GM12878 (cell line): Measurements from ENCODE around the gene CORO1C. TPM values are rescaled to one million over a fixed set of nuclear protein-coding genes. Genes with fewer than 3 reads are reported as not detected.

ENCODE experiments used
- ATAC-seq: fragments of 200-7000 bp; cut with Tn5 transposase; 3 replicates; pipeline ENCODE4 v1.9.1; 2020; ENCODE audit warnings: mild to moderate bottlenecking, moderate library complexity
- BruUV-seq: library from RNA; stranded (reverse); fragments of 400-500 nt; replicated peaks from 2 replicates; lab custom pipeline; 2021; lab: Mats Ljungman, UMichigan
- CTCF ChIA-PET: fragments of 300-600 bp; sonication (Branson Sonifier 250); formaldehyde crosslinking; extraction: SDS; loops from one replicate; lab custom pipeline; 2021; ENCODE audit warnings: inconsistent platforms; lab: Yijun Ruan, JAX
- POLR2A ChIA-PET: fragments of 350-600 bp; formaldehyde crosslinking; extraction: SDS; loops from one replicate; lab custom pipeline; 2021; ENCODE audit warnings: inconsistent platforms; lab: Charles Lee
- RAD21 ChIA-PET: fragments of 300-600 bp; sonication (Branson Sonifier 250); formaldehyde crosslinking; loops from one replicate; lab custom pipeline; 2023; ENCODE audit warnings: antibody characterized with exemption; ENCODE audit not compliant: unreplicated experiment; lab: Charles Lee
- SMC1A ChIA-PET: fragments of 300-600 bp; sonication (Branson Sonifier 250); formaldehyde crosslinking; loops from one replicate; lab custom pipeline; 2023; ENCODE audit not compliant: unreplicated experiment, uncharacterized antibody; lab: Charles Lee
- DNase-seq: peaks from one replicate; pipeline ENCODE4 v3.0.0-alpha.2; 2011; ENCODE audit warnings: low read depth, low spot score
- FAIRE-seq: peaks from 3 replicates; lab custom pipeline; 2011; peaks lifted over from hg19 to GRCh38; lab: Jason Lieb, UNC
- H2AFZ ChIP-seq: 2 replicates; pipeline ENCODE4 v1.6.0; 2011; ENCODE audit warnings: low read depth, low read length, control low read depth; ENCODE audit not compliant: control insufficient read depth
- H3K27ac ChIP-seq: 2 replicates; pipeline ENCODE4 v1.5.1; 2011; ENCODE audit warnings: control low read depth; ENCODE audit not compliant: control insufficient read depth, insufficient read depth
- H3K27me3 ChIP-seq, 2 experiments: replicated peaks in 1 of 2; 2 replicates each; pipeline versions ENCODE4 v1.6.0 to v1.6.1; 2011; ENCODE audit warnings: low read length in 1 of 2; ENCODE audit not compliant: control insufficient read depth in 2 of 2, insufficient read depth in 2 of 2
- H3K36me3 ChIP-seq, 2 experiments: 2 replicates each; pipeline ENCODE4 v1.5.1; 2011; ENCODE audit warnings: low read length in 1 of 2; ENCODE audit not compliant: control insufficient read depth in 2 of 2, insufficient read depth in 2 of 2
- H3K4me1 ChIP-seq: 2 replicates; pipeline ENCODE4 v1.6.1; 2011; ENCODE audit warnings: mild to moderate bottlenecking, low read length, moderate library complexity, mixed read lengths; ENCODE audit not compliant: control insufficient read depth, insufficient read depth
- H3K4me2 ChIP-seq: 2 replicates; pipeline ENCODE4 v1.6.0; 2011; ENCODE audit warnings: control low read depth; ENCODE audit not compliant: control insufficient read depth, insufficient read depth
- H3K4me3 ChIP-seq: fragments of 200-600 bp; sonication (generic); 2 replicates; pipeline ENCODE4 v1.5.1; 2016
- H3K79me2 ChIP-seq: 2 replicates; pipeline ENCODE4 v1.6.0; 2011; ENCODE audit warnings: low read length; ENCODE audit not compliant: control insufficient read depth, insufficient read depth
- H3K9ac ChIP-seq: 2 replicates; pipeline ENCODE4 v1.8.0; 2011; ENCODE audit warnings: low read length, control low read depth, mixed read lengths; ENCODE audit not compliant: control insufficient read depth, insufficient read depth
- H3K9me3 ChIP-seq: replicated peaks from 3 replicates; pipeline ENCODE4 v1.5.1; 2011; ENCODE audit warnings: mild to moderate bottlenecking, low read length; ENCODE audit not compliant: control insufficient read depth, insufficient read depth
- H4K20me1 ChIP-seq: 2 replicates; pipeline ENCODE4 v1.6.0; 2011; ENCODE audit not compliant: control insufficient read depth, insufficient read depth
- BHLHE40 ChIP-seq, 2 experiments: fragments of 450-650 bp in 1 of 2; IDR thresholded peaks; 2 replicates each; pipeline ENCODE4 v1.6.1; 2011 to 2017; ENCODE audit warnings: low read depth in 2 of 2, borderline replicate concordance in 1 of 2, improper control_type of control experiment in 1 of 2, low read length in 1 of 2, mild to moderate bottlenecking in 1 of 2
- EED ChIP-seq: sonication (generic); IDR thresholded peaks from 2 replicates; pipeline ENCODE4 v1.6.1; 2016; ENCODE audit warnings: antibody characterized with exemption, low read depth
- ETV6 ChIP-seq, 2 experiments: fragments of 450-650 bp in 1 of 2; IDR thresholded peaks in 1 of 2; conservative IDR thresholded peaks in 1 of 2; 2 replicates each; pipeline ENCODE4 v1.6.1; 2014; ENCODE audit warnings: antibody characterized with exemption in 1 of 2, borderline replicate concordance in 1 of 2, low read depth in 1 of 2, mild to moderate bottlenecking in 1 of 2, moderate library complexity in 1 of 2
- JUNB ChIP-seq: IDR thresholded peaks from 2 replicates; pipeline ENCODE4 v1.6.1; 2016; ENCODE audit warnings: antibody characterized with exemption, mild to moderate bottlenecking
- JUND ChIP-seq: IDR thresholded peaks from 2 replicates; pipeline ENCODE4 v1.6.1; 2012; ENCODE audit warnings: low read depth, mild to moderate bottlenecking, low read length, improper control_type of control experiment, moderate library complexity
- MTA3 ChIP-seq: IDR thresholded peaks from 2 replicates; pipeline ENCODE4 v1.6.1; 2012; ENCODE audit warnings: low read length, inconsistent platforms, borderline replicate concordance
- NRF1 ChIP-seq: conservative IDR thresholded peaks from 2 replicates; pipeline ENCODE4 v1.6.1; 2011; ENCODE audit warnings: mild to moderate bottlenecking, low read depth, low read length, improper control_type of control experiment
- RCOR1 ChIP-seq: conservative IDR thresholded peaks from 2 replicates; pipeline ENCODE4 v1.6.1; 2012; ENCODE audit warnings: low read depth, low read length, improper control_type of control experiment
- TCF12 ChIP-seq: IDR thresholded peaks from 2 replicates; pipeline ENCODE4 v1.6.1; 2011; ENCODE audit warnings: low read depth, mild to moderate bottlenecking, low read length
- ZBED1 ChIP-seq: IDR thresholded peaks from 2 replicates; pipeline ENCODE4 v1.6.1; 2016; ENCODE audit warnings: borderline replicate concordance
- WGBS: methylation state at CpG from one replicate; pipeline ENCODE4 v1.1.6; 2016; ENCODE audit warnings: low lambda C conversion rate; ENCODE audit not compliant: insufficient replicate concordance, insufficient coverage; ENCODE audit errors: missing lambda C conversion rate; 5-methylcytosine and 5-hydroxymethylcytosine counted together
- in situ Hi-C: fragments of 300-500 bp; cut with MboI; formaldehyde crosslinking; loops from 9 replicates; pipeline ENCODE4 v1.14.3; 2018; ENCODE audit warnings: mixed read lengths
- intact Hi-C: fragments of 100-400 bp; cut with micrococcal nuclease; formaldehyde crosslinking; loops from one replicate; pipeline ENCODE4 v1.14.2; 2022; ENCODE audit not compliant: unreplicated experiment
- polyA plus RNA-seq, 11 experiments: library from polyadenylated mRNA; depleted of rRNA in 4 of 11; unstranded in 6 of 11; stranded (reverse) in 5 of 11; fragments of >200 nt; fragmentation: Nextera tagmentation in 4 of 11; fragmentation: Illumina TruSeq in 1 of 11; extraction: Ambion mirVana in 4 of 11; extraction: Trizol in 1 of 11; gene quantifications; 1 replicate in 1 of 11; 2 replicates in 10 of 11; pipeline versions ENCODE4 v1.2.1 to v1.2.3, GENCODE V29; 2011 to 2016; ENCODE audit warnings: inconsistent platforms in 2 of 11, missing spikeins in 2 of 11, low read depth in 1 of 11
- total RNA-seq, 4 experiments: library from RNA; depleted of rRNA in 3 of 4; stranded (reverse); fragments of >200 nt in 3 of 4; fragmentation: Illumina TruSeq in 1 of 4; extraction: Trizol in 1 of 4; gene quantifications; 2 replicates each; pipeline versions ENCODE4 v1.2.1 to v1.2.3, GENCODE V29; 2013 to 2021
- TF ChIP-seq, protein P1 (sequence below): IDR thresholded peaks from 2 replicates; pipeline ENCODE4 v1.6.1; 2012; ENCODE audit warnings: low read length, inconsistent platforms

The CORO1C gene
- total and polyA plus RNA-seq, 10 of the 15 experiments (the other 5 are each of a cell fraction or from before 2014, with no cell fraction given), result 52.7 to 254 (median 171) TPM

DNA sequence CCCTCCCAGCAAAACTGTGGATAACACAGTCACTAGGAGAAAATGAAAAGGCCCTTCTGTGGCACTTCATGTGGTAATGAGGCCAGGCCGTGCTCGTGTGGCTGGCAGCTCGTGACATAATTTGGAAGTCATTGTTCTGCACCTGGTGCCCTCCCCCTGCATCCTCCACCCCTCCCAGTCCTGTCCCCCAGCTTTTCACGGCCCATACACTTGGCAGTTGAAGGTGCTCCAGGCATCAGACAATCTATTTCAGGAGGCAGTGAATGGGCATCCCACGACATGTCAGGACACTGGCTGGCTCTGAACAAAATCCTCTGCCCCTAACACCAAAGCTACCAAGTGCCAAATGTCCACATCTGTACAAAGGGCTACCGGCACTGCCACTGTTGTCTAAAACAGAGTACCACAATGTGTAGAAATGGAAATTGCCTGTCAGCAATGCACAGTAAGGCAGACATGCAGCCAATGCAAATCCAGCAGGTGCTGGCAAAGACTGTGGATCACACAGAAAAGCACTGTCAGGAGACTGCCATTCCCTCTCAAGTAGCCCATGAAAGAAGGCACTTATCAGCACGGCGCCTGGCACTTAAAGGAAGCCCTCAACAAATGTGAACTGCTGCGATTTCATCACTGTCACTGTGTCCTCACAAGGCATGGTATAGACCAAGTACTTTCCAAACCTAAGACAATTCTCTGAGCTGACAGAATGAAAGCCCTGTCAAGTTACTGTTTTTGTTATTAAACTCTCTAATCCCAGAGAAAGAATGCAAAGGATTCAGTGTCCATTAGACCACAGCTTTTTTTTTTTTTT lies 39.1 kb downstream of the CORO1C start:
- no peaks in the 10 kb centered on the region for H4K20me1 ChIP-seq
- ATAC-seq (peak; percentile 44), FAIRE-seq (no peak), DNase-seq (no peak)
- peaks cover 2% of the 10 kb centered on the region; the same call in 2 of the 3 replicates for H3K9me3 ChIP-seq
- peak overlapping the region; percentile 9; the same call in 1 of the 2 replicates for H2AFZ ChIP-seq
- 61% methylated on average over 9 of the region's 9 CpGs for WGBS
- H3K27ac ChIP-seq, result peak overlapping the region; percentile 97
- BruUV-seq, result no TSS peak
- H3K27me3 ChIP-seq, result no peaks in the 10 kb centered on the region
- POLR2A ChIA-PET, result interaction anchor here (0.5 to 2.9 kb wide), 13 partner anchors 13 to 910 kb away, joined by 3 to 13 read pairs (median 6); partner anchors contain the start of gene ISCU
- in situ Hi-C loops (no loop called here), intact Hi-C loops (loop anchor here (2.0 kb wide), 2 partner anchors 39 to 59 kb away; partner anchors contain the start of genes CORO1C and SELPLG)
- peaks cover 92% of the 10 kb centered on the region for H3K79me2 ChIP-seq
- CTCF ChIA-PET, result interaction anchor here (1.2 to 3.8 kb wide), 8 partner anchors 10 to 111 kb away, joined by 4 to 38 read pairs (median 12); partner anchors contain the start of gene CORO1C
- peak overlapping the region; percentile 74 for H3K4me2 ChIP-seq
- RAD21 ChIA-PET, result interaction anchor here (0.5 to 7.7 kb wide), 13 partner anchors 10 to 263 kb away, joined by 3 to 69 read pairs (median 4); no protein-coding TSS in a partner anchor
- SMC1A ChIA-PET, result interaction anchor here (1.2 to 10.6 kb wide), 10 partner anchors 10 to 159 kb away, joined by 3 to 215 read pairs (median 12); no protein-coding TSS in a partner anchor
- TF ChIP-seq ZBED1 (0 out of 2 replicates have a peak, but pooled peaks have one; percentile 6), TCF12 (0 out of 2 replicates have a peak, but pooled peaks have one; percentile 8), JUND (0 out of 2 replicates have a peak, but pooled peaks have one; percentile 7), EED (0 out of 2 replicates have a peak, but pooled peaks have one; percentile 10), BHLHE40 (IDR thresholded peaks at IDR 0.05; ENCODE audit: borderline replicate concordance in 1 of 2, low read depth in 2 of 2, low read length in 1 of 2) (peak; percentile 22 to 29; a peak in 1 of 4 replicates), MTA3 (0 out of 2 replicates have a peak, but pooled peaks have one; percentile 49), NRF1 (no peak), ETV6 (conservative IDR thresholded peaks at IDR 0.05 in 1 of 2, IDR thresholded peaks at IDR 0.05 in 1 of 2; ENCODE audit: borderline replicate concordance in 1 of 2, low read depth in 1 of 2) (0 out of 4 replicates have a peak, but pooled peaks of 1 of the 2 experiments have one; percentile 4), JUNB (0 out of 2 replicates have a peak, but pooled peaks have one; percentile 21), RCOR1 (0 out of 2 replicates have a peak, but pooled peaks have one; percentile 13)
- TF ChIP-seq, protein P1, sequence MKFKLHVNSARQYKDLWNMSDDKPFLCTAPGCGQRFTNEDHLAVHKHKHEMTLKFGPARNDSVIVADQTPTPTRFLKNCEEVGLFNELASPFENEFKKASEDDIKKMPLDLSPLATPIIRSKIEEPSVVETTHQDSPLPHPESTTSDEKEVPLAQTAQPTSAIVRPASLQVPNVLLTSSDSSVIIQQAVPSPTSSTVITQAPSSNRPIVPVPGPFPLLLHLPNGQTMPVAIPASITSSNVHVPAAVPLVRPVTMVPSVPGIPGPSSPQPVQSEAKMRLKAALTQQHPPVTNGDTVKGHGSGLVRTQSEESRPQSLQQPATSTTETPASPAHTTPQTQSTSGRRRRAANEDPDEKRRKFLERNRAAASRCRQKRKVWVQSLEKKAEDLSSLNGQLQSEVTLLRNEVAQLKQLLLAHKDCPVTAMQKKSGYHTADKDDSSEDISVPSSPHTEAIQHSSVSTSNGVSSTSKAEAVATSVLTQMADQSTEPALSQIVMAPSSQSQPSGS, result no peak
- TF ChIP-seq, all 136 proteins: peak for 9
- H3K36me3 ChIP-seq, result peaks cover 2 to 13% of the 10 kb centered on the region in 2 experiments; a peak in 3 of 4 replicates
- peak overlapping the region; percentile 62; the same call in 1 of the 2 replicates for H3K4me3 ChIP-seq
- peak overlapping the region; percentile 80 for H3K9ac ChIP-seq
- H3K4me1 ChIP-seq, result peaks cover 65% of the 10 kb centered on the region
